Activated gamma-delta T cell treated with anti-CD3 and anti-CD28 coated beads, Interleukin-2, amount 50 U/mL, for 16 hours (primary cell): Measurements from ENCODE around the gene TJAP1.
"Not testable (repeated sequence)": the region's sequence is repeated elsewhere in the genome, so short reads cannot be mapped to it uniquely, and the experiment has no call there.

Source experiments
- DNase-seq: peaks from one replicate; pipeline ENCODE4 v3.0.0-alpha.2; 2020; ENCODE audit warnings: low read depth

Gene TJAP1

DNA sequence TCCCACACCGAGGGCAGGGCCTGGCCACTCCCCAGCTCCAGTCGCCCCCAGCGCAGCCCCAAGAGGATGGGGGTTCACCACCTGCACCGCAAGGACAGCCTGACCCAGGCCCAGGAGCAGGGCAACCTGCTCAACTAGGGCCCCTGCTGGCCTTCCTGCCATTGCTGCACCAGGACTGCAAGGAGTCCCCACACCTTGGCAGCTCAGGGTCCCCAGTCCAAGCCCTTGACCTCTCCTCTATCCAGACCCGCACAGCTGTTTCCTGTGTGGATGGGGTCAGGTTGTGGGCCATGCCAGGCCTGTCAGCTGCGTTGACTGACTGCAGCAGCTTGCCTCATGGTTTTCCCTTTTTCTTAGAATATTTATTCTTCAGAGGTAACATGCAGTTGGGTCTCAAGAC is 28.3 kb downstream of the TJAP1 start:
- DNase-seq, result no peak

- no peak for DNase-seq
Observed at GRCh38 chr6:43506171-43506570, 28.8 kb downstream of the TJAP1 start.

DNA sequence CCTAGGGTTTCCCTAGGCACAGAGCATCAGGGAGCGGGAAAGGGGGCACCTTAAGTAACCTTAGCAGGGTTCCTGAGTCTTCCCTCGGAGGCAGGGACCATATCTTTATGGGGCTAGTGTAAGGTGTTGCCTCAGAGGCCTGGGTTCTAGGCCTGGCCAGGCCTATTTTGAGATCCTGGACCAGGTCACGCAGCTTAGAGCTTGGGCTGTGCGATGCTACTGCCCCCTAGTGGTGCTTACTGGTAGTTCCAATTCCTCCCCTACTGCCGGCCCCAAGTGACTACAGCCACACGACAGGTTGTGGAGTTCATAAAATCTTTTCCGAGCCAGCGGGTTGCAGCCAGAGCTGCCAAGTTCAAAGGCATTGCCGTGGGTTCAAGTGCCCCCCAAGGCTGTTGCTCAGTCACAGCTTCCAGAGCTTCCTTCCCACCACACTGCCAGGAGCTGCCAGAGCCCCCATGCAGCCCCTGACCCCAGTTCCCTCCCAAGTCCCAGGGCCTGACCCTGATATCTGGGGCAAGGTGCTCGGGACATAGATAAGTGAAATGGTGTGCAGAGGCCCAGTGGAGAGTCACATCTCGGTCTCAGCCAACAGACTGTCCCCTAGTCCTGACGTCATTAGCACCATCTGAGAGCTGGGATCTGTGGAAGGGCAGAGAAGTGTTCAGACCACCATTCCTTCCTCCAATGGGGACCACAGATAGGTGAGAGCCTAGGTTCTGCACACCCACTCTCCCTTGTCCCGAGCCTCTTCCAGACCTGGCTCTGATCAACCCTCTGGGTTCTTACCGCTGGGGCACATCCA is 29.5 kb downstream of the TJAP1 start:
- peak; percentile 68 for DNase-seq

- no peak for DNase-seq
Observed at GRCh38 chr6:43508481-43509141, 31.2 kb downstream of the TJAP1 start.

DNA sequence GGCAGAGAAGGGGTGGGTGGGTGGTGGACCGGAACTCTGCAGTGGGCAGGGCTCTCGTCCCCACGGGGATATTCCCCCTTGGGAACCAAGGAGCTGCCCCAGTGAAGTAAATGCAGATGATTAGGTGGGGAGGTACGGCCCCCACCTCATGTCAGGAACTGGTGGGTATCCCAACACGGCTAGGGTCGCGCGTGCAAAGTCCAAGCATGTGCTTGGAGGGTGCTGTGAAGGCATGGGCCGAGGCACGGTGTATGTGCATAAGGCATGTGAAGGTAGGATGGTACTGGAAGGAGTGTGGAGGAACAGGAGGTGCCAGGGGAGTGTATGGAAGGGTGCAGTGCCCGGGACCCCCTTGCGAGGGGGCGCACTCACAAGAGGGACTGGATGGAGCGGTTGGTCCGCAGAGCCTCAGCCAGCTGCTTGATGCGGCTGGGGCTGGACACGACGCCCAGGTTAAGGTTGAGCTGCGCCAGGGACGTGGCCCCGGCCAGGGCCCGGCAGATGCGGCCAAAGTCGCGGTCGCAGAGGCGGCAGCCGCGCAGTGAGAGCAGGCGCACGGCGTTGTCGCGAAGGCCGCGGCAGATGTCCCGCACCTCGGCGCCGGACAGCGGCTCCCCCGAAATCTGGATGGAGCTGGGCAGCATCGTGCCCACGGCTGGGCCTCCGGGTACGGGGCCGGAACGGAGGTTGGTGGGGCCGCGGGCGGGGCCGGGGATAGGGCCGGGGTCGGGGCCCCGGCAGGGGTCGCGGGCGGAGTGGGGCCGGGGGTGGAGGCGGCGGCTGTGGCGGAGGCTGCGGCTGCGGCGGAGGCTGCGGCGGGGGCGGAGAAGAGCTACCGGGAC is 32.0 kb downstream of the TJAP1 start:
- DNase-seq, result no peak

GRCh38 chr6:43509984-43510826 is 32.8 kb downstream of the TJAP1 start, which contains the start of gene LRRC73:
Gene LRRC73 (minus strand): TSS chr6:43510346. CDS start chr6:43509785, 561 bp downstream.
- peak; percentile 61 for DNase-seq

DNA sequence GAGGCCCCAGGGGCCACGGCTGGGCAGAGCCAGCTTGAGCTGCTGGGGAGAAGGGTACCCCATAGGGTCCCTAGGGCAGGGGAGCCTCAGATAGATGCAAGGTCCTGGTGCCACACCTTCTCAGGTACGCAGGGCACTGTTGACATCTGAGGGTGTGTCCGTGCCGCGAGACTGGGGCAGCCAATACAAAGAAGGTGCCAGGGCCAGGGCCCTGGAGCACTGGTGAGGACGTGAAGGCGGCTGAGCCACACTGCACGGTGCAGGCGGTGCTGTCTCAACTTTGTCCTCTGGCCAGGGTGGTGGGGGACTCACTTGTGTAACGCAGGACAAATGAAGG is 33.4 kb downstream of the TJAP1 start:
- DNase-seq, result no peak

DNA sequence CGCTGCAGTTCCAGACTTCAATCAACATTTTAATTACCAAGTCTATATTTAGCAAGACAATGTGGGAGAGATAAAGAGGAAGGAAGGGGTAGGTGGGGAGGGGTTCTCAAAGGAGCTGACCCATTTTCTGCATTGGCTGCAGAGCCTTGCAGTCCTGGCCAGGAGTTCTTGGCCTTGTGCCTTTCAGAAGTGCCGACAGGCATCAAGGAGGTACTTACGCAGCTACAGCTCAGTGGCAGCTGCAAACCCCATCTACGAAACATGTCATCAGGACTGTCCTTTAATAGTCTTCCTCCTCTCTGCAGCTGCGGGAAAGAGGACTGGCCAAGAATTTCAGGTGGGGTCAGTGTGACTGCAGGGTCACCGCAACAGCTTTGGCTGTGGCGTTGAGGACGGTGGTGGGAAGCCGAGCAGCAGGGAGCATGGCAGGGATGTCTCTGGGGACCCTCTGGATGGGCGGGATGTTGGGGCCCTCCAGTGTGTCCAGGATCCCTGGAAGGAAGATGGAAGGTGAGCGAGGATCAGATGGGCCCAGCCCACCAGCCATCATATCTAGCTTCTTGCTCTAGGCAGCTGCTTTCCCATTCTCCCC is 34.5 kb downstream of the TJAP1 start:
- no peak for DNase-seq

- DNase-seq, result no peak
Observed at GRCh38 chr6:43515808-43516207, 38.4 kb downstream of the TJAP1 start.

DNA sequence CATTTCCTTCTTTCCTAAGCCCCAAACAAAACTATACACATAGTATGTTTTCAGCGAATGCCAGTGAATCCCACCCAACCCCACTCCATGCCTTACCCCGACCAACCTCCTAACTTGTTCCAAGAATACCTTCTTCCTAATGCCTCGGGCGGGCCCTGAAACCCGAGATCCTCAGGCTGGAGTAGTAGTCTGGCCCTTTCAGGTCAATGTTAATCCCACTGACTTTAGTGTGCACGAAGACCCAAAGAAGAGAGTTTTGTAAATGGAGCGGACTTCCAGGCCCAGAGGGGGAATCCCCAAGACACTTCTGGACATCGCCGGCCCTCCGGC is 39.0 kb downstream of the TJAP1 start:
- DNase-seq, result no peak

DNA sequence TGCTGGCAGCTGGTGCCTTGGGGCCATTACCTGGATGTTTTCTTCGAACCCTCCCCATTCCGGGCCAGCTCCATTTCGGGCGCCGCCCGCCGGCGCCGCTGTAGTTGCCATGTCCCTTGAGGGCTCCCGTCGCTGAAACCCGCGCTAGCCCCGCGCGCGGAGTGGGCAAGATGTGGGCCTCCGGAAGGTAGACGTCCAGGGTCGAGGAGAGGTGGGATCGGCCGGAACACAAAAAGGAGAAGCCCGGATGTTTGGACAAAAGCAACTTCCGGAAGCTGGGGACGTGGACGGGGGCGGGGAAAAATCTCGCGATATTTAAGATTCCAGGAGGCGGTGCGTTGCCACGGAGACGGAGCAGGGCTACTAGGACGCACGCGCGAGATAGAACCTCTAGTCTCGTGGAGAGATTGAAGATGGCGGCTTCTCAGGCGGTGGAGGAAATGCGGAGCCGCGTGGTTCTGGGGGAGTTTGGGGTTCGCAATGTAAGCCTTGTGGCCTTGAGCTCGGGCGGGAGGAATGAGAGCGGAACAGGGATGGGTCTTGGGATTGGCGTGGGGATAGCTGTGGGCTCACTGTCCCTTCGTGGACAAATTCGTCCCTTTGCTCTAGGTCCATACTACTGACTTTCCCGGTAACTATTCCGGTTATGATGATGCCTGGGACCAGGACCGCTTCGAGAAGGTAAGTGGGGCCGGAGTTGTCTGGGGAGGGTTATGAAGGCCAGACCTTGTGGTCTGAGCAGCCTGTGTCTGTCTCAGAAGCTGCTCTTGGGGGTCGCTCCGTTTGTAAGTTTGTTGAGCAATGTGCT is 39.5 kb downstream of the TJAP1 start, which contains the start of the genes POLR1C and YIPF3:
TSS of gene POLR1C (plus strand) at position 393 of the 808 bp plus-strand sequence. CDS start at position 414, 21 bp downstream.
TSS of gene YIPF3 (minus strand) at position 230 of the 808 bp plus-strand sequence. CDS start at position 111, 119 bp downstream.
- peak; percentile 94 for DNase-seq

GRCh38 chr6:43517505-43518357 is 40.4 kb downstream of the TJAP1 start:
- no peak for DNase-seq

DNA sequence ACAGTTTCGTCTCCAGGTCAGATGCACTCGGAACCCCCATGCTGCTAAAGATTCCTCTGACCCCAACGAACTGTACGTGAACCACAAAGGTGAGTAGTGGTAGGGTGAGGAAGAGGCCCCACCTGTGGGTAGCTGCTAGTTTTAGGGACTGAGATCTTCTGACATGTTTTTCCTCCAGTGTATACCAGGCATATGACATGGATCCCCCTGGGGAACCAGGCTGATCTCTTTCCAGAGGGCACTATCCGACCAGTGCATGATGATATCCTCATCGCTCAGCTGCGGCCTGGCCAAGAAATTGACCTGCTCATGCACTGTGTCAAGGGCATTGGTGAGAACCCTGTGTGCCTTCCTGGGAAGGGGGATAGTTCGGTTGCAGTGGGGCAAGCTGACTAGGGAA is 42.7 kb downstream of the TJAP1 start:
- no peak for DNase-seq

- DNase-seq, result no peak
Observed at GRCh38 chr6:43521836-43522235, 44.5 kb downstream of the TJAP1 start.

GRCh38 chr6:43522547-43523261 is 45.3 kb downstream of the TJAP1 start:
- no peak for DNase-seq

DNA sequence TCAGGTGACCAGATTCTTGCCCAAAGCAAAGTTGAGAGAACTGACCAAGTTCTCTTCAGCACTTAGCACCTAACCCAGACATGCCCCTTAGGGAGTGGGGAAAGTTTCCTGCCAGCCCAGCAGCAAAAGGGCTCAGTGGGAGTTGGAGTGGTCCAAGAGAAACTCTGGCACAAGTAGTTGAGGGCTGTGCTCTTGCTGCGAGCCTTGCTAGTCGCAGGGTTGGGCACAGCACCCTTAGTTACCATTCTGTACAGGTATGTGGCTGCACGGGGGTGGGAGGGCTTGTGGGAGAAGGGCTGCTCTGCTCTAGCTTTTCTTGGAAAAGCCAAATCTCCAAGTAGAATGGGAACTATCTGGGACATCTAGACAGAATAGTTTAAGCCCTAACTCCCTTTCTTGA is 45.9 kb downstream of the TJAP1 start:
- no peak for DNase-seq

GRCh38 chr6:43524483-43524961 is 47.2 kb downstream of the TJAP1 start:
- DNase-seq, result no peak

DNA sequence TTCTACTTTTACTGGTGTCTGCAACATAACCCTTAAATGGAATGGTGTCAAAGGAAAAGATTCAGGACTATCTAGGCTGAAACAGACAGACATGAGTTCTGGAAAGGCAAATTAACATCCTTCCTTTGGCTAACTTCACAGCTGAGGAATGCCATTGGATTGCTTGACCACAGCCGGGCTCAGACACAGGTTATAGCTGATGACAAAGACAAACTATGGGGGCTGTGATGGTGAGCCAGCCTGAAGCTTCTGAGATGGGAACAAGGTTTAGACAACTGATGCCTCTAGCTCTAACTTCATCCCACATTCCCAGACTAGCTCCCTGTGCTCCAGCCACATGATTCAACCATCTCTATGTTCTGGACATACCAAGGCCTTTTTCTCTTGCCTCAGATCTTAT is 54.8 kb downstream of the TJAP1 start:
- DNase-seq, result no peak

GRCh38 chr6:43538986-43539385 is 61.6 kb downstream of the TJAP1 start:
- DNase-seq, result not testable (repeated sequence)
